ENCODE measurements around the gene EHD2.
A peak's percentile ranks its signal among the peaks of the same experiment; 100 is the strongest.
"Not testable (repeated sequence)": the region's sequence is repeated elsewhere in the genome, so short reads cannot be mapped to it uniquely, and the experiment has no call there.

Gene EHD2, protein sequence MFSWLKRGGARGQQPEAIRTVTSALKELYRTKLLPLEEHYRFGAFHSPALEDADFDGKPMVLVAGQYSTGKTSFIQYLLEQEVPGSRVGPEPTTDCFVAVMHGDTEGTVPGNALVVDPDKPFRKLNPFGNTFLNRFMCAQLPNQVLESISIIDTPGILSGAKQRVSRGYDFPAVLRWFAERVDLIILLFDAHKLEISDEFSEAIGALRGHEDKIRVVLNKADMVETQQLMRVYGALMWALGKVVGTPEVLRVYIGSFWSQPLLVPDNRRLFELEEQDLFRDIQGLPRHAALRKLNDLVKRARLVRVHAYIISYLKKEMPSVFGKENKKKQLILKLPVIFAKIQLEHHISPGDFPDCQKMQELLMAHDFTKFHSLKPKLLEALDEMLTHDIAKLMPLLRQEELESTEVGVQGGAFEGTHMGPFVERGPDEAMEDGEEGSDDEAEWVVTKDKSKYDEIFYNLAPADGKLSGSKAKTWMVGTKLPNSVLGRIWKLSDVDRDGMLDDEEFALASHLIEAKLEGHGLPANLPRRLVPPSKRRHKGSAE

GRCh38 chr19:47713046-47714021 lies at the start of gene EHD2:
Gene EHD2, plus strand, starts transcription at chr19:47713422. Its CDS starts 3,191 bp downstream, at chr19:47716613.
- H3K4me3 ChIP-seq (replicated peaks; ENCODE audit: low read depth, low read length): peak within 1 kb of the TSS; percentile 85
- no peak for DNase-seq (ENCODE audit: extremely low read depth, low read depth)
- peak; percentile 89 for TF ChIP-seq CTCF (IDR thresholded peaks at IDR 0.05; ENCODE audit: low read depth, low read length, missing control alignments)

DNA sequence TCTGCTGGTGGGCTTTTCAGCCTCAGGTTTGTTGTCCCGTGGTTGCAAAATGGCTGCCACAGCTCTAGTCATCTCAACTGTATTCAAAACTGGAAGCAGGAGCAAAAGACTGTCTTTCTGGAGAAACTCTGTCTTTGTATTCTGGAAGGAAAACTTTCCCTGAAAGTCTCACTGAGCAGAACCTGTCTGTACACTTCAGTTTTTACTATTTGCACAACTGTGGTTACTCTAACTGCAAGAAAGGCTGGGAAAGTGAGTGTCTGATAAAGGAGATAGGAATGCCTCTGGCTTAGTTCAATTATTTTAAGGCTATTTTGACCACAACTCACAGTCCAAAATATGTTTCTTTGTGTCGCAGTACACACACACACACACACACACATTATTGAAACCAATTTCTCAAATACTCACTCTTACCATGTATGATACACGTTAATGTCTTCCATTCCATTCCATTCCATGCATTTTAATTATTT lies 49.7 kb upstream of the EHD2 start:
- no peak for TF ChIP-seq CTCF (IDR thresholded peaks at IDR 0.05; ENCODE audit: low read depth, low read length, missing control alignments)
- peak; percentile 29 for DNase-seq (ENCODE audit: extremely low read depth, low read depth)
- no peak overlapping the region for H3K4me3 ChIP-seq (replicated peaks; ENCODE audit: low read depth, low read length)

DNA sequence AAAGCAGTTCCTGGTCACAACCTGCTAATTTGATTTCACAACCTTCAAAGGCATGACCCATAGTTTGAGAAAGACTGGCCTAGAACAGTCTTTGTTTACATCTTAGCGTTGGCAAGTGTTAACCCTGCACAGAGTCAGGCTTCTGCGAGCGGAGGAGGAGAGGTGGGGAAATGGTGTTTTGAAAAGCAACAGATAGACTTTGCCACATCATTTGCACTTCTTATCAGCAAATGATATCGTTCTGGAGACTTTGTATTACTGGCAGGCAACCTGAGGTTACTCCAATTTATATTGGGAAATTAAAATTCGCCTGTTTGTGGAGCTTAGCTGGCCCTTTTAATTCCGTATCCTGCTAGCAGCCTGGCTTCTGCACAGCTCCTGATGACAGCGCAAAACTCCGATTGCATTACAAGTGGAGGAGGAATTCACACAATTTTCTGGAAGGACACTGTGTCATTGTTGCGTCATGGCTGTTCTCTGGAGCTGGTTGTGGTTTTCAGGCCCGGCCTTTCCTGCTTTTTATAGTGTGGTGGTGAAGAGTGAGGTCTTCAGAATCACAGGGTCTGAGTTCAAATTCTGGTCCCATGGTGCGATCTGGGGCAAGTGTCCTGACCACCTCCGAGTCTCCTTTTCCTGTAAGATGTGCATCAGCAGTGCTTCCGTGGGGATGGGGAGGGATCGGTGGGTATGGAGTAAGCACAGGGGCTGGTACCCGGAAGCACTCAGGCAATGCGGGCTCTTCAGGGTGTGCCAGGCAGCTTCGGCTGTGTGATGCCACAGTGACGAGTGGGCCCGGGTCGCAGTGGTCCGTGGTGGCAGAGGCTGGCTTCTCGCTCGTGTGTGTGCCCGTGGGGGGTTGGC lies 49.1 kb upstream of the EHD2 start:
- peak; percentile 90 for DNase-seq (ENCODE audit: extremely low read depth, low read depth)
- no peak for TF ChIP-seq CTCF (IDR thresholded peaks at IDR 0.05; ENCODE audit: low read depth, low read length, missing control alignments)
- no peak overlapping the region for H3K4me3 ChIP-seq (replicated peaks; ENCODE audit: low read depth, low read length)

GRCh38 chr19:47668556-47668955 lies 44.7 kb upstream of the EHD2 start:
- not testable (repeated sequence) for DNase-seq (ENCODE audit: extremely low read depth, low read depth); H3K4me3 ChIP-seq (replicated peaks; ENCODE audit: low read depth, low read length)

- TF ChIP-seq CTCF (IDR thresholded peaks at IDR 0.05; ENCODE audit: low read depth, low read length, missing control alignments): no peak
- DNase-seq (ENCODE audit: extremely low read depth, low read depth): no peak
- no peak overlapping the region for H3K4me3 ChIP-seq (replicated peaks; ENCODE audit: low read depth, low read length)
Measured at GRCh38 chr19:47670736-47671135, 42.5 kb upstream of the EHD2 start.

DNA sequence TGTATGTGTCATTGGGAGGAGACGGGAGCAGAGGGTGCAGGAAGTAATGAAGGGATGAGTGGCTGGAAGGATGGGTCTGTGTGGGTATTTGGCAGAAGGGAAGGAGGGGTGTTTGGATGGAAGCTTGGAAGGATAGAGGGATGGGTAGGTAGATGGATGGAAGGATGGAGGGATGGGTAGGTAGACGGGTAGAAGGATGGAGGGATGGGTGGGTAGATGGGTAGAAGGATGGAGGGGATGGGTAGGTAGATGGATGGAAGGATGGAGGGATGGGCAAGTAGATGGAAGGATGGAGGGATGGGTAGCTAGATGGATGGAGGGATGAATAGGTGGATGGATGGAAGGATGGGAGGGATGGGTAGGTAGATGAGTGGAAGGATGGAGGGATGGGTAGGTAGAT lies 41.7 kb upstream of the EHD2 start:
- no peak overlapping the region for H3K4me3 ChIP-seq (replicated peaks; ENCODE audit: low read depth, low read length)
- TF ChIP-seq CTCF (IDR thresholded peaks at IDR 0.05; ENCODE audit: low read depth, low read length, missing control alignments): no peak
- no peak for DNase-seq (ENCODE audit: extremely low read depth, low read depth)
